SH-SY5Y (cell line): ENCODE results near the gene HOXD1.

Experiments used
- GATA2 ChIP-seq: IDR thresholded peaks from 2 replicates; pipeline ENCODE4 v1.6.1; 2011; ENCODE audit warnings: mild to moderate bottlenecking, low read depth, low read length
- GATA3 ChIP-seq: IDR thresholded peaks from 2 replicates; pipeline ENCODE4 v1.6.1; 2011; ENCODE audit warnings: low read depth, mild to moderate bottlenecking, low read length, moderate library complexity

- TF ChIP-seq GATA3 (no peak), GATA2 (no peak)
Observed at GRCh38 chr2:176140513-176141317, 47.8 kb upstream of the HOXD1 start.
